GM19438 (cell line): ENCODE data around the gene DAPK1.

Source experiments
- ATAC-seq: cut with Tn5 transposase; IDR thresholded peaks from one replicate; pipeline ENCODE4 v1.9.1; 2021; ENCODE audit warnings: low read depth; ENCODE audit not compliant: unreplicated experiment

DAPK1 gene

DNA sequence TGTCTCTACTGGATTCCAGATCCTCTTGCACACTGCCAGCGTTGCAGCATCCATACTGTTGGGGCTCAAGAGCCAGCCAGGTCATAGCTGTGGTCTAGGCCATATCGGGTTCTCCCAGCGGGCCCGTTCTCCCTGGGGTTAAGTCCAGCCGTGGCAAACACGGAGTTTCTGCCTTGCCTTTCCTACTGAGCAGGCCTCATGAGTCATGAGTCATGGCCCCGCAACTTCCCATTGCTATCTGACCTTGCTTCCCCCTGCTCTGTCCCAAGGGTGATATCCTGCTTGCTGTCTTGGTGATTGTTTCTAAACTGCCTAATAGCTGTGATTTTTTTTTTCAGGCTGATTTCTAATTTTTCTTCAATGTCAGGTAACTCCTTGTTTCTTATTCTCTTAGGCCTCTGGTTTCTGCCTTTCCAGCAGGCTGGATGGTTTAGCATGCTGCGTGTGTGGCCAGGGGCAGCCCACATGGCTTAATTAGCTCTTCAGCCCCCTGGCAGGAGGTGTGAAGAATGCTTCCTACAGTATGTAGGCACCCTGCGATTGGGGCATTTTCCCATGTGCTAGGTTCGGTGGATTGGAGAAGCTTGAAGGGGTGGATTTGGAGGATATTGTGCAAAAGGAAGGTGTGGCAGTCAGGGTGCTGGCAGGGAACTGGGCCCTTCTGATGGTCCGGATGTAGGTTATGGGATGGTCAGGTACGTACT lies 18.7 kb downstream of the DAPK1 start:
- ATAC-seq = no peak

DNA sequence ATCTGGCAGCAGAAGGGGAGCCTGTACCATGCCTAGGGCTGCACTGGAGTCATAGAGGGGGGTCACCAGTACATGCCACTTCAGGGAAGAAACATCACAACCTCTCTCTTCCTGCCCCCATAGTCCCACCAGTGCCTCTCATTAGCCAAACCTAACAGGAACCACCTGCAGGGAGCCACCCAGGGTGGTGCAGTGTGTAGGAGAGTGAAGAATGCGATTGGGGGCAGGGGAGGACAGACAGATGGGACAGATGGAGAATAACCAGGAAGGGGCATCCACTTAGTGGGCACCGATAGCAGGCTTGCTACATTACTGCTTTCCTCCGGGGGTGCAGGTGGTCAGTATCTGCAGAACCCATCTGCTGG lies 19.2 kb downstream of the DAPK1 start:
- no peak for ATAC-seq

DNA sequence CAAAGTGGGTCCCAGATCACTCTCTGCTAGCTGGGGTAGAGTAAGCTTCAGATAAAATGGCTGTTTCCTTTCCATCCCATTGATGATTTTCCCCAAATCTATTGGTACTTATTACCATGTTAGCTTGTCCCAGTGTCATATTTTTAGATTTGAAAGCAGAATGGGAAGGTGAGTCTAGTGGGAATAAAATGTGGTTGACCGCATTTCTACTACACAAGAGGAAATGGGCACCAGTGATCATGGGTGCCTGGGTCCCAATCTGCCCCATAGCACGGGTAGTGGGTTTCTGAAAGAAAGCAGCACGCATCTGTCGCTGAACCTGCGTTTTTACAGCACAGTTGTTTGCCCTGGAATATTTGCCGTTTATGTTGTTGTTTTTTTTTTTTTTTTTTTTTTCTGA lies 20.1 kb downstream of the DAPK1 start:
- no peak for ATAC-seq

DNA sequence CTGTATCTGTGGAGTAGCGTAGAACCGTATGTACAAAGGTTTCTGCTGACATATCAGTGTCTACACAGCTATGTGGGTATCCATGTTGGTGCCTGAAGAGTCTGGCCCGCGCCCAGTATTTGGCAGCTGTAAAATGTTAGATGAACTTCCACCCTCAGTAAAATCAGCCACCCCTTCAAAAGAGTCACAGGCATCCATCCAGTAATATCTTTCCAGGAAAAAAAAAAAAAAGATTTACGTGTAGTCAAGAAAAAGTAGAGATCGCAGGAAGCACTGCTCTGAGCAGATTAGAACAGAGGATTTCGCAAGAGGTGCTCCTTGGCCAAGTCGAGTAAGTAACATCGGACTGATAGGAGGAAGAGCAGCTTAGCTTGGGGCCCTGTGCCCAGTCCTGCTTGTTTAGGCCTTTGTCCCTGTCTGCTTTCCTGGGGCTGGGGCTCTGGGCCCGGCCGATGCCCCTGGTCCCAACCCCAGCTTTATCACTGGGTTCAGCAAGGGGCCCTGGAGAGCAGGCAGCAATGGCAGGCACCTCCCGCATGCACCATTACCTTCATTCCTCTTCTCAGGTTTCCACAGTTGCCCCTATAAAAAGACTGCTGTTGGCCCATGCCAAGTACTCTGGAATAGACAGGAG lies 21.2 kb downstream of the DAPK1 start:
- ATAC-seq = no peak

DNA sequence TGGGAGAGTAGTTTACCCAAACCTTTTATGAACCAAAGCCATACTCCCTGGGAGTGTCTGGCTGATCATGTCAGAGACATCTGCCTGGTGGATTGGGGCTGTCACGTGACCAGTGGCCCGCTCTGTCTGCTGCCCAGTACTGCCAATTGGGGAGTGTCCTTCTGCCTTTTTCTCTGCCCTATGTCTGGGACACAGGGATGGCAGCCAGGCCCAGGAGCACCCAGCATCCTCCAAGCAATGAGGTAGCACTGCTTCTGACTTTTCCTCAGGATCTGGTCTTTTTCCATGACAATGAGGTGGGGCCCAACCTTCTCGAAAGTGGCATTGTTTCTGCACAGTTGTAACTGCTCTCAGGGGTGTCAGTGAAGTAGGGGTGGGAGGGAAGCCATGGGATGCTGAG lies 21.8 kb downstream of the DAPK1 start:
- ATAC-seq = no peak

DNA sequence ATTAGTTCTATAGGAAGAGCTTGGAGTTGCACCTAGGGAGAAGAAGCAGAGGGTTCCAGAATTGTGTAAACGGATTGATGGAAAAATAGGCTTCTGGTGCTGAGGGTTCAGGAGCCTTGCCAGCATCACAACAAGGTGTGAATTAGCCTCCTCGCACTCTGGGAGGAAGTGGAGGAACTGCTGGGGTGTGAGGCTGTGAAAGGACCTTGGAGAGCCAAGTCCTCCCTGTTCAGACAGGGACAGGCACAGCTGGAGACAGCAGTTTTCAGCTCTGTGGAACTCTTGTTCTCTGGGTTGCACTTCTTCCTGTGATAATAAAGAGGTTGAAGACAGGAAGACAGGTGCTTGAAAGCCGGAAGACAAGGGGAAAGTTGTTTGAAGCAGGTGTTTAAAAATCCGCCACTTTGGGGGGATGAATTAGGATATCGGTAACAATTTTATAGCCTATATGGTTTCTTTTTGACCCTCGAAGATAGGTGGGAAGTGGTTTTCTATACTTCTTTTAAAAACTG lies 22.6 kb downstream of the DAPK1 start:
- ATAC-seq = no peak

DNA sequence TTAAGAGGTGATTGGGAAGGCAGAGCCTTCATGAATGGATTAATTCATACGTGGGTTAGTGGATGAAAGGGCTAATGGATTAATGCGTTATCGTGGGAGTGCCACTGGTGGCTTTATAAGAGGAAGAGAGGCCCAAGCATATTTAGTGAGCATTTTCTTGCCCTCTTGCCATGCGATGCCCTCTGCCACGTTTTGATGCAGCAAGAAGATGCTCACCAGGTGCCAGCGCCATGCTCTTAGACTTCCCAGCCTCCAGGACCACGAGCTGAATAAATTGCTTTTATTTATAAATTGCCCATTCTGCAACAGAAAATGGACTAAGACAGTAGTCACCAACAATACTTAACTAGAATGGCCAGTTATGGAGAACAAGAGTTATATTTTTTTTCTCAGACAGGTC lies 24.2 kb downstream of the DAPK1 start:
- ATAC-seq = no peak

DNA sequence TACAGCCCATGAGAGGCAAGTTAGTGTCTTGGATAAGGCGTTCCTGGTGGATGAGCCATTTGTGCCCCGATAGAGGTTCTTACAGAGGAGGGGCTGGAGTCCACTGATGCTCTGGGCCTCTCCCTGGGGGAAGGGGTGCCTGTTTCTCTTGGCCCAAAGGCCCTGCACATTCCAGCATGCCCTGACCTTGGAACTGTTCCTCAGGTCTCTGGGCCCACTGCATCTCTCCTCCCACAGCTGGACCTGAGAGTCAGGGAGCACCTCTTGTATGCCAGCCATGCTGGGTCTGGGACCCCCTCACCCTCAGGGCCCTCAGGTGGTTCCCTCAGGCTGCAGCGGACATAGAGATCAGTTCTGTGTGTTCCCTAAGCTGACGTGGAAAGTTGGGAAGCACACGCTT lies 26.4 kb downstream of the DAPK1 start:
- no peak for ATAC-seq

DNA sequence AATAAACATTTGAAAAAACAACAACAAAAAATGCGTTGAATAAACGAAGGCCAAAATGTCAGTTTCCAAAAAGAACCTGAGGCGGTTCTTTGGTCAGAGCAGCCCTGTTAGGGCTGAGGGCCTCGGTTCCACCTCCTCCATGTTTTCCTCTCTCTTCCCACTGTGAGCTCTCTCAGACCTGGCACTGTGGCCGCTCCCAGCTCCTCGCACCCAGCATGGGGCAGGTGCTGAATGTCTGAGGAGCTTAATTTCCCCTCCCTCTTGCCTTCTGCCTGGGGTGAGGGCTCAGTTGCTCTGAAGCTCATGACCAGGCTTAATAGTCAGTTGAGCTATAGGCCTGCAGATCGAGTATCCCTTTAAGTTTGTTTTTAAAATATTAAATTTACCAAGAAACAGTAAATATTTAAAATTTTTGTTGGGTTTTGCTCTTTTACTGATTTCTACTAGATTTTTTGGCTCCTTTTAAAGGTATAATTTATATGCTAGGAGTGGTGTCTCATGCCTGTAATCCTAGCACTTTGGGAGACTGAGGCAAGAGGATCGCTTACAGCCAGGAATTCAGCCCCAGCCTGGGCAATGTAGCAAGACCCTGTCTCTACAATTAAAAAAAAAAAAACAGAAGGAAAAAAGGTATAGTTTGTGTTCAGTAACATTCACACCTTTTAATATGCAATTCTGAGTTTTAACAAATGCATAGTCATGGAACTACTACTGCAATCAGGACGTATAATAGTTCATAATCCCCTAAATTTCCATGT lies 28.1 kb downstream of the DAPK1 start:
- no peak for ATAC-seq

DNA sequence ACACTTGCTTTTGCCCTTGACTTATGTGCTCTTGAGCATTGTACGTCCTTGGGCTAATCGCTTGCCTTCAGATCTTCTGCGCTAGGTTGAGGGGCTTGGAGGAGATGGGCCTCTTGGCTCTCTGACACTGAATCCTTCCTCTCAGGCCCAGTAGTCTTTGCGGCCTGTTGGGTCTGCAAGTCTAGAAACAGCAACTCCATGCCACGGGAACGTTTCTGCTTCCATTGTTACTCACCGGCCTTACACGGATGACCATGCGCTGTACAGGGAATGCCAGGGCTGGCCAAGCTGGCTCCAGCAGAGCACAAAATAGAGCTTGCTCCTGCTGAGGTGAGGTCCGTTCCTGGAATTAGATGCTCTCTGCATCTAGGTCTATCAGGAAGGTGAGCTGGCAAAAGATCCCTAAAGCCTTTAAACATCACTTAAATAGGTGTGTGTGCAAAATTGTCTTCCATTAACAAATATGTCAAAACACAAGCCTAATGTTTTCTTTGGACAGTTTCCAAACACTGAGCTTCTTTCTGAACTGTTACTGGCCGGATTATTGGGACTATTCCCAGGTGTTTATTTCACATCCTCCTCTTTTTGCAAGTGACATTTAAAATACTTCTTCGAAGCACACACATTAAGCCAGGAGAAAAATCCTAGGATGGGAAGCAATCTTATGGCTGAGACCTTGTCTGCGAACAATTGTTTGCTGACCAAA lies 29.7 kb downstream of the DAPK1 start:
- ATAC-seq = no peak

DNA sequence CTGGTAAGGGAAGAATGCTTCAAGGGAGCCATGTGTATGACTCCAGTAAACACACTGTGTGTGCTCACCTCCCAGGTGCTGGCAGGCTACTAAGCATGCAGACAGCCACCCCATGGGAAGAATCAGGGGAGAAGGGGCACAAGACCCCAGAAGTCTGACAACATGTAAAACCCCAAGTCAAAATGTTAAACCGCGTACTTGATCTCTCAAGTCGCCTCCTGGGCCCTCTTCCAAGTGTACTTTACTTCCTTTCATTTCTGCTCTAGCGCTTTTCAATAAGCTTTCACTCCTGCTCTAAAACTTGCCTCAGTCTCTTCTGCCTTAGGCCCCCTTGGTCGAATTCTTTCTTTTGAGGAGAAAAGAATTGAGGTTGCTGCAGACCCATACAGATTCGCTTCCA lies 31.3 kb downstream of the DAPK1 start:
- ATAC-seq = no peak

DNA sequence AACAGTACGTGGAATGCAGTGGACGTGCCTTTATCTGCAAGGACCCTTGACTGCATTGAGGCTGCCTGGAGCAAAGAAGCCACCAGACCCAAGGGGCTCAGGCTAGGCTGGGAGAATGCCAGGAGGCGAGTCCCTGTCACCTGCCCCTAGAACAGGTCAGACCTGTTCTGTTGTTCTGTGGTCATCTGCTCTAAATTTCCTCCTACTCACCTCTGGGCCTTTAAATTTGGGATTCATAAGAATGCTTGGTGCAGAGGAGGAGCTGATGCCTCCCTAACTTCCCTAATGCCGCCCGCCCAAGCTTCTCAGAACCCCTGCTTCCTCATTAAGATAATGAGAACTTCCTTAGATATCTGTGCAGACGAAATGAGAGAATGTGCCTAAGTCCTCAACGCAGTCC lies 32.0 kb downstream of the DAPK1 start:
- ATAC-seq = no peak

DNA sequence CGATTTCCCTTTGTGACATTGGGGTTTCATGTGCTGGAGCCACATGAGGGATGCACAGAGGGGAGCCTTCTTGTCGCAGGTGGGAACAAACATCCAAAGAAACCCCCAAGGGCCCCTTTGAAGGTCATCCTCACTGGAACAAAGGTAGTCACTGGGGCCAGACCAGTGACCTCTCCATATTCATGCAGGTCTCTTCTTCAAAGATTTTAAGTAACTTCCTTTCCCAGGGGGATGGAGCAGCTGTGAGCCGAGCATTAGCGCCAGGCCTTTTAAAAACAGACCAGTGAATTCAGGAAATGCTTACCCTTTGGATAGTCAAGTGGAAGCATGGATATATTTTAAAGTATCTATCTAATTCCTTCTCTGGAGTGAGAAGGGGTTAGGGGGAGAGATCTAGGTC lies 33.0 kb downstream of the DAPK1 start:
- ATAC-seq = no peak

DNA sequence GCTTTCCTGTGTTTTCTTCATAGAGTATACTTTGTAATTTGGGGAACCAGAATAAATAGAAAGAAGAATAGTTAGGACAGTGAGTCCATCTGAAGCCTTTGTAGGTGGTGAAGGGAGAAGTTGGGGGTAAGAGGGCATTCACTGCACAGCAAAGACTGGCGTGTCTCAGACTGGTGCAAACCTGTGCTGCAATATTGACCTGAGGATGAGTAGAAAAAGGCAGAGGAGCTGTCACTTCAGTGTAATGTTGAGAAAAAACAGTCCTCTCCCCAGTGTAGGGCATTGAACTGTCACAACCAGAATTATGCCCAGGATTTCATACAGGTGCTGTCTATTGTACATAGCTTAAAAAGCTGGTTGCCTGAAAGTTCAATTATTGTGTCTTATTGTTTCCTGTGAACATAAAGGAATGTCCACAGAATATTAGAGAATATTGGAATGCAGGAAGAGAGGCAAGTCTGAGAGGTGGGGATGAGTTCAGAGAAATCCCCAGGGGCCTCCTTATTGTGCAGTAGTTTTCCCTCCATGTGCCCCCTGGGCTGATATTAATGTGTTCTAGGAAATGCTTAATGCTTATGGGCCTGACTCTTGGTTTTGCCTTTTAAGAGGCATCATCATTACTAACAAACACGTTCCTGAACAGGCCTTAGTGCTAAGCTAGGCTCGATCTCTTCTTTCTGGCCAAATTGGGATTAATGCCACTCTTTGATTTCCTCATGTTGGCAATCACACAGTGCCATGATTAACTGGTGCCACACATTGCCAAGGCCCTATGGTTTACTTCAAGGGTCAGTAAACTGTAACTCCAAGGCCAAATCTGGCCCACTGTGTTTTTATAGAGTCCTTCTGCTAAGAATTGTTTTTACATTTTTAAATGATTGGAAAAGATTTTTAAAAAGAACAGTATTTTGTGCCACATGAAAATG lies 34.0 kb downstream of the DAPK1 start:
- ATAC-seq = no peak

DNA sequence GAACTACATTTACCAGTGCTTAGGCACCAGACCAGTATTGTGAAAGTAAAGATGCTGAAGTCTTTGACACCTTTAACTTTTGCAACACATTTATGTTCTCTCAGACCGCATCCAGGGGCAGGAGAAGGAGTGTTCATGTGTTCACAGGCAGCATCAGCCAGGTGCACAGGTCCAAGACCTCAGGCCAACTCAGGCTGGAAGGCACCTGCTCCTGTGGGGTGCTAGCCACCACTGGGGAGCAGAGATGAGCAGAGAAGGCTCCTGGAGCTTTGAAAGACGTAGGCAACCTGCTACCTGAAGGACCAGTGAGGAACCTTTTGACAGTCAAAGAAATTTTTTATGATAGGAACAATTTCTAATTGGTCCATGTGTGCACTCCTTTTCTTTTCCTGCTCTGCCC lies 35.6 kb downstream of the DAPK1 start:
- ATAC-seq = no peak

DNA sequence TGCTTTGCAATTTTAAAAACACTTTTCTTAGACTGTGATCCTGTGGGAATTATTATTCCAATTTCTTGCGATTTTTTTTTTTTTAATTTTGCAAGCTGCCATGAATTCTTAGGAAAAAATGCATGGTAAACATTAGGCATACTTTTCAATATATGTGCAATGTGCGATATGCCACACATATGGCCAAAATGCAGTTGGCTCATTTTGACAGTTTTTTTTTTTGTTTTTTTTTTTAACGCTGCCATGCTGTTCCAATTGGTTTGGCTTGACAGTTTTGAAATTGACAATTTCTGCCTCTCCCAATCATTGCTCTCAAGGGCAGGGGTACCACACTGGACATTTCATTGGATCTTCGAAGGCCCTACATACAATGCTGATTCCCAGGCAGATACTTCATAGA lies 36.4 kb downstream of the DAPK1 start:
- no peak for ATAC-seq

DNA sequence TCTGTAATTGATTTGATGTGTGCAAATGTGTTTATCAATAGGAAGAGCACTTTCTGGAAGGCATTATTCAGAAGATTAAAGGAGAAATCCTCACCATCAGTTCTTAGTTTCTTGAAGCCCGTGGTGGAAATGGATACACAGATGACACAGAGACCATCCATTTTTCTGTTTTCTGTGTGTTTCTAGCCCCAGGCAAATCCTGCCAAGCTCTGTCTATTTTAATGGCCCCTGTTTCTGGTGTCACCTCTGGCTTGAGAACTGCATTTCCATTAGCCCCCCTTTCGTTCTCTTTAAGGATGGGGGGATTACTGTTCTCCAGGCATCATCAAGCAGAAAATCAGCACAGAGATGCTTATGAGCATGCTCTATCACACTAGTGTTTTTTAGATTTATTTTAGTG lies 37.3 kb downstream of the DAPK1 start:
- no peak for ATAC-seq

DNA sequence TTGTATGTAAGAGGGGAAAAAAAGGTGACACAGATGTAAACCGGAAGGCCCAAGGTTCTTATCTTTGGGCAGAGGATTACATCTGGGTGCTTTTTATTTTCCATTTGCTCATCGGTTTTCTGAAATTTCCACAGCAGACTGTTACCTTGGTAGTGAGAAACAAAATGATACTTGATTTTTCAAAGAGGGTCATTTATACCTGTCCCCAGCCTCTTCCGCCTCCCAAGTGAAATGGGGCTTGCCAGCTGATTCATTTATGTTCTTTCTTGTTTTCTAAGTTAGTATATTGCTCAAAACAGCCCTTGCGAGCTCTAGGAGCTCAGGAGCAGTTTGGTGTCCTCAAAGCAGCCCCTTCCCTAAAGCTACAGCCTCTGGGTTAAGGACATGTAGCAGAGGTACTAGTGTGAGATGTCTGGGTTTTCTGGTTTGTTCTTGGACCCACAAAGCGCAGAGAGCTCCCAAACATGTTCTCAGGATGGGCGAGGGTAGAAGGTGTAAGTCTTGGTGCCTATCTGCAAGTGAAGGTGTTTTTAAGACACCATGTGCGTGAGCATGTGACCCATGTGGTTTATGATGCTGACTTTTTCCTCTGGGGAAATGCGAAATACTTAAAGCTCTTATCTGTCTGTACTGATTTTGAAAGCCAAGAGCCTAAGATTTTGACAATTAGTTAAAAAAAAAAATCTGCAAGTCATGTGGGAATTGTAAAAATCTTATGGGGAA lies 38.3 kb downstream of the DAPK1 start:
- peak; percentile 61 for ATAC-seq

DNA sequence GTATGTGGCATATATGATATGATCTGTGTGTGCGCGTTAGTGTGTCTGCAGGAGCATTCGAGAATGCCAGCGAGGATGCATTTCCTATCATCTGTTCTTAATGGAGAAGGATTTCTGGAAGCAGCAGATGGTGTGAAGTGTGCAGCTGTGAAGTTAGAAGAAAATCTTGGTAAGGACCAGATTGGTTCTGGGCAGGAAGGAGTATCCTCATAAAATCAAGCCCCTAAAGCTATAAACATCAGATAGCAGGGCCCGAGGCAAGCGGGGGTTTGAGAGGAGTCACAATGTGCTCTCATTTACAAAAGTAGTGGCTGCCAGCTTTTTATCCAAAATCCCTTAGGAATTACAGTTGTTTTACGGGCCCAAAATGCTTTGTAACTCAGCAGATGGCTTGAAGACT lies 40.0 kb downstream of the DAPK1 start:
- ATAC-seq = no peak
